T-helper 1 cell treated with Interleukin-12 subunit alpha and Interleukin-12 subunit beta and Interleukin-4 antibody, amounts not matched to agents 30 μg/mL and 1 μg/mL, for 36 hours (primary cell): Measurements from ENCODE around the gene ZNF350.
"Not testable (repeated sequence)": the region's sequence is repeated elsewhere in the genome, so short reads cannot be mapped to it uniquely, and the experiment has no call there.

Source experiments
- H3K27ac Mint-ChIP-seq: one replicate; pipeline ENCODE4 v1.8.0; 2021; ENCODE audit warnings: mild to moderate bottlenecking, mixed read lengths
- H3K27me3 Mint-ChIP-seq: one replicate; pipeline ENCODE4 v1.8.0; 2021; ENCODE audit warnings: low read depth, mixed read lengths
- H3K36me3 Mint-ChIP-seq: one replicate; pipeline ENCODE4 v1.8.0; 2021; ENCODE audit warnings: low read depth, mixed read lengths
- H3K4me1 Mint-ChIP-seq: one replicate; pipeline ENCODE4 v1.8.0; 2021; ENCODE audit warnings: low read depth, mixed read lengths
- H3K4me3 Mint-ChIP-seq: one replicate; pipeline ENCODE4 v1.8.0; 2021; ENCODE audit warnings: mild to moderate bottlenecking, moderate library complexity, mixed read lengths
- H3K9me3 Mint-ChIP-seq: one replicate; pipeline ENCODE4 v1.8.0; 2021; ENCODE audit warnings: mixed read lengths

ZNF350 gene

DNA sequence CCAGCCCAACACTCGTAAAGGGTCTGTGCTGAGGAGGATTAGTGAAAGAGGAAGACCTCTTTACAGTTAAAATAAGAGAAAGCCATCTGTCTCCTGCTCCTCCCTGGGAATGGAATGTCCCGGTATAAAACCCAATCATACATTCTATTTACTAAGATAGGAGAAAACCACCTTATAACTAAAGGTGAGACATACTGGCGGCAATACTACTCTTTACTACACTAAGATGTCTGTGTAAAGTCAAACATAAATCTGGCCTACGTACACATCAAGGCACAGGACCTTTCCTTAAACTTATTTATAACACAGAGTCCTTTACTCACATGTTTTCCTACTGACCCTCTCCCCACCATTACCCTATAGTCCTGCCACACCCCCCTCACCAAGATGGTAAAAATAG is 3.3 kb downstream of the ZNF350 start:
- H3K36me3 Mint-ChIP-seq: peaks cover 60% of the 10 kb centered on the region
- H3K27ac Mint-ChIP-seq: no peak overlapping the region
- no peaks in the 10 kb centered on the region for H3K27me3 Mint-ChIP-seq
- H3K4me3 Mint-ChIP-seq: no peak overlapping the region
- peaks cover 63% of the 10 kb centered on the region for H3K9me3 Mint-ChIP-seq
- H3K4me1 Mint-ChIP-seq: peaks cover 11% of the 10 kb centered on the region

GRCh38 chr19:51980926-51981325 is 5.7 kb downstream of the ZNF350 start:
- Mint-ChIP-seq H3K36me3 (peaks cover 61% of the 10 kb centered on the region), H3K9me3 (peaks cover 66% of the 10 kb centered on the region)
- not testable (repeated sequence) for H3K4me3 Mint-ChIP-seq, H3K27ac Mint-ChIP-seq, H3K27me3 Mint-ChIP-seq, H3K4me1 Mint-ChIP-seq

DNA sequence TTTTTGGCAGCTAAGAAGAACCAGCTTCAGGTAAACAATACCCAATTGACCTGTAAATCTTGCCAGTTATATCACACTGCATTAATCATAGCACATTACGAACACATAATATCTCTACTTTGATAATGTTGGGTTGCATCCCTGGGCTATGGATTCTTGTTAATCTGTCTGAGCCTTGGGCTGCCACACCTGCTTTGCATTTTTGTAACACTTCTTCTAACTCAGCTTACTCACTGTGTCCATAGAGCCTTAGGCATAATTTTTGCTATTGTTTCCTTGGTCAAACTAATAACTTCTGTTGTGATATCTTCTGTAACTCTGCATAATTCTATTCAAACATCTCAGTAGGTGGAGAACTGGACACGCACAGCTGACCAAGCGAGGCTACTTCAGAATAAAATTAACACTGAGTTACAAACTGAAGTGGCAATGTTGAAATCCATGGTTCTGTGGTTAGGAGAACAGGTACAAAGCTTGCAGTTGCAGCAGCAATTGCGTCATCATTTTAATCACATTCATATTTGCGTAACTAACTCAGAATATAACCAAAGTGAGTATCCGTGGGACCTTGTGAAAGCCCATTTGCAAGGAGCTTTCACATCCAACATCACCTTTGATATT is 6.4 kb downstream of the ZNF350 start:
- Mint-ChIP-seq H3K4me3 (no peak overlapping the region), H3K27ac (no peak overlapping the region), H3K9me3 (peaks cover 63% of the 10 kb centered on the region), H3K4me1 (peaks cover 3% of the 10 kb centered on the region), H3K27me3 (no peaks in the 10 kb centered on the region), H3K36me3 (peaks cover 62% of the 10 kb centered on the region)

DNA sequence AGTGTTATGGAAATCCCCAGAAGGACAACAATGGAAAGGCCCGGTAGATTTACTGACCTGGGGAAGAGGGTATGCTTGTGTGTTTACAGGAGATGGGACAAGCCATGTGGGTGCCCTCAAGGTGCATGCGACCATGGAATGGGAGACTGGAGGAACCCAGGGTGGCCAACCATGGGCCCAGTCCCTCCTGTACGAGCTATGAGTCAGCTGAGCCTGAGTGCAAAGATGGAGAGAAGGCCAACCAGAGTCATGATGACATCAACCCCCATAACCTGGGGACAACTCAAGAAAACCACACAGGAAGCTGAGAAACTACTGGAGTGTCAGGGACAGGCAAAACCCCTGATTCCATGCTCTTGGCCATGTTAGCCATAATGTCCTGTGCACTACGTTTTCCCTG is 7.8 kb downstream of the ZNF350 start:
- no peak overlapping the region for H3K4me3 Mint-ChIP-seq
- H3K27ac Mint-ChIP-seq: no peak overlapping the region
- peaks cover 68% of the 10 kb centered on the region for H3K36me3 Mint-ChIP-seq
- peaks cover 3% of the 10 kb centered on the region for H3K4me1 Mint-ChIP-seq
- H3K9me3 Mint-ChIP-seq: peaks cover 69% of the 10 kb centered on the region
- no peaks in the 10 kb centered on the region for H3K27me3 Mint-ChIP-seq

- H3K4me3 Mint-ChIP-seq: no peak overlapping the region
- peaks cover 71% of the 10 kb centered on the region for H3K36me3 Mint-ChIP-seq
- no peak overlapping the region for H3K27ac Mint-ChIP-seq
- H3K27me3 Mint-ChIP-seq: no peaks in the 10 kb centered on the region
- peaks cover 67% of the 10 kb centered on the region for H3K9me3 Mint-ChIP-seq
- peaks cover 3% of the 10 kb centered on the region for H3K4me1 Mint-ChIP-seq
These were observed 9.3 kb downstream of the ZNF350 start for GRCh38 chr19:51977346-51977745.

DNA sequence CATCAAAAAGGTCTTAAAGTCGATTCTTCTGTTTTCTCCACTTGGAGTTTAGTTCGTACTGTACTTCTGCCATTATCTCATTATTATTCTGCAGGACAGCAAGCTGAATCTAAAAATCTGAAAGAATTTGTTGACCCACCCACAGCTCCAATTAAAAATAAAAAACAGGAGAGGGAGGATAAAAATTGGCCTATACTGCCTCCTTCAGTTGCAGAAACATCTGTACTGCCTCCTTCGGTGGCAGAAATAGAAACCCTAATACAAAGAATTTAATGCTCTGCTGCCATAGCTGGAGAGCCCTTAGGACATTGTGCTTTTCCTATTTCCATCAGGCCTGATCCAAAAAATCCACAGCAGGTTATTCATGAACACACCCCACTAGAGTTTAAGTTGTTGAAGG is 9.8 kb downstream of the ZNF350 start:
- Mint-ChIP-seq H3K9me3 (peaks cover 69% of the 10 kb centered on the region), H3K27me3 (no peaks in the 10 kb centered on the region), H3K4me3 (no peak overlapping the region), H3K36me3 (peaks cover 73% of the 10 kb centered on the region), H3K27ac (no peak overlapping the region), H3K4me1 (peaks cover 3% of the 10 kb centered on the region)

DNA sequence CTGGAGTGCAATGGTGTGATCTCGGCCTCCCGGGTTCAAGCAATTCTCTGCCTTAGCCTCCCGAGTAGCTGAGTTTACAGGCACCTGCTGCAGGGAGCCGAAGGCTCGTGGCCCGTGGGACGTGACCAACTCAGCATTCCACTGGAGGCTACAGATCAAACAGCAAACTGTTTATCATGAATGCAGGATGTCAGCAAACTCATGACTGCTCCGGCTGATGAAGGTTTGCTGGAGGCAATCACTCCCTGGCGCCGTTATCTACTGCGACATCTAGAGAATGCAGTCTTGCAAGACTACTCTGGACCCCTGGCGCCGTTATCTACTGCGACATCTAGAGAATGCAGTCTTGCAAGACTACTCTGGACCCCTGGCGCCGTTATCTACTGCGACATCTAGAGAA is 10.9 kb downstream of the ZNF350 start:
- H3K27me3 Mint-ChIP-seq, H3K4me3 Mint-ChIP-seq, H3K27ac Mint-ChIP-seq, H3K4me1 Mint-ChIP-seq: not testable (repeated sequence)
- Mint-ChIP-seq H3K9me3 (peaks cover 69% of the 10 kb centered on the region), H3K36me3 (peaks cover 76% of the 10 kb centered on the region)

- no peak overlapping the region for H3K4me3 Mint-ChIP-seq
- peaks cover 67% of the 10 kb centered on the region for H3K9me3 Mint-ChIP-seq
- peaks cover 75% of the 10 kb centered on the region for H3K36me3 Mint-ChIP-seq
- H3K27ac Mint-ChIP-seq: no peak overlapping the region
- no peaks in the 10 kb centered on the region for H3K4me1 Mint-ChIP-seq
- no peaks in the 10 kb centered on the region for H3K27me3 Mint-ChIP-seq
These were observed 15.0 kb downstream of the ZNF350 start for GRCh38 chr19:51971624-51972023.

DNA sequence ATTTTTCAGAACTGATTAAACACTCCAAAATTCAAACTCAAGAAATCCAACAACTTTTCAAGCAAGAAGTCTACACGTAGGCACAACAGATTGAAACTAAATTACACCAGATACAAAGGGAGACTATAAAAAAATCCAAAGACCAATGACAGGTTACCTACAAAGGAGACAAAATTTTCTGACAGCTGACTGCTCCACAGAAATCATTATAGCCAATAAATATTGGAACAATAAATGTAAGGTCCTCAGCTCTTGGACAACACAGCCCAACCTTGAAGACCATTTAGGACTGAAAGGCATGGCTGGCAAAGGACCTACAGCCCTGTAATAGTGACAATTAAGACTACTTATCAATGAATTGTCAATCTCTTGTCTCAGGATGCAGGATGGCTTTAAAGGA is 15.9 kb downstream of the ZNF350 start:
- Mint-ChIP-seq H3K4me3 (no peak overlapping the region), H3K27ac (no peak overlapping the region), H3K36me3 (peaks cover 79% of the 10 kb centered on the region), H3K27me3 (no peaks in the 10 kb centered on the region), H3K9me3 (peaks cover 66% of the 10 kb centered on the region), H3K4me1 (no peaks in the 10 kb centered on the region)

- Mint-ChIP-seq H3K4me1 (no peaks in the 10 kb centered on the region), H3K9me3 (peaks cover 79% of the 10 kb centered on the region), H3K4me3 (no peak overlapping the region)
These were observed 21.1 kb downstream of the ZNF350 start for GRCh38 chr19:51965583-51965982.

GRCh38 chr19:51960621-51961233 is 25.9 kb downstream of the ZNF350 start:
- not testable (repeated sequence) for H3K4me3 Mint-ChIP-seq, H3K27me3 Mint-ChIP-seq, H3K4me1 Mint-ChIP-seq, H3K27ac Mint-ChIP-seq
- Mint-ChIP-seq H3K9me3 (peaks cover 90% of the 10 kb centered on the region), H3K36me3 (peaks cover 36% of the 10 kb centered on the region)

More at GRCh38 chr19:51965583-51965982, 21.1 kb downstream of the ZNF350 start:
- Mint-ChIP-seq H3K36me3 (peaks cover 64% of the 10 kb centered on the region), H3K27ac (no peak overlapping the region), H3K27me3 (no peaks in the 10 kb centered on the region)

DNA sequence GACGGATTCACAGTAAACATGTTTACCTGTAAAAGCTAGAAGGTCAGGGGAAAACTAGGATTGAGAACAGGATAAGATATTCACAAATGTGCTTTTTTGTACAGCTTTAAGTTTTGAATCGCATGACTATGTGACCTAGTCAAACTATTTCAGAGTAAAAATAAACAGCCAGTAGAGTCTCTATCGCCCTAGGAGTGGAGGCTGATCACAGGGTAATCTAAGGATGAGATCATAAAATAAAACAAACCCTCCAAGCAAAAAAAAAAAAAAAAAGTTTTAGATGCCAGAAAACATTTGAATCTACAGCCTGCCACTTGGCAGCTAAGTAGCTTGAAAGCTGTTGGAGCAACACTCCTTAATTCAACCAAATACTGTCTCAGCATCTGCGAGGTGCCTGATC is 26.8 kb downstream of the ZNF350 start:
- Mint-ChIP-seq H3K9me3 (peaks cover 89% of the 10 kb centered on the region), H3K4me1 (no peaks in the 10 kb centered on the region), H3K27ac (no peak overlapping the region), H3K4me3 (no peak overlapping the region), H3K27me3 (no peaks in the 10 kb centered on the region), H3K36me3 (peaks cover 26% of the 10 kb centered on the region)

DNA sequence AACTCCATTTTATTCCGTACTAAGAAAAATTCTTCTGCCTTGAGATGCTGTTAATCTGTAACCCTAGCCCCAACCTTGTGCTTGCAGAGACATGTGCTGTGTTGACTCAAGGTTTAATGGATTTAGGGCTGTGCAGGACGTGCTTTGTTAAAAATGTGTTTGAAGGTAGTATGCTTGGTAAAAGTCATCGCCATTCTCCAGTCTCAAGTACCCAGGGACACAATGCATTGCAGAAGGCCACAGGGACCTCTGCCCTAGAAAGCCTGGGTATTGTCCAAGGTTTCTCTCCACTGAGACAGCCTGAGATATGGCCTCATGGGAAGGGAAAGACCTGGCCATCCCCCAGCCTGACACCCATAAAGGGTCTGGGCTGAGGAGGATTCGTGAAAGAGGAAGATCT is 28.8 kb downstream of the ZNF350 start:
- H3K27ac Mint-ChIP-seq, H3K27me3 Mint-ChIP-seq, H3K4me3 Mint-ChIP-seq, H3K4me1 Mint-ChIP-seq: not testable (repeated sequence)
- Mint-ChIP-seq H3K36me3 (peaks cover 15% of the 10 kb centered on the region), H3K9me3 (peaks cover 81% of the 10 kb centered on the region)

DNA sequence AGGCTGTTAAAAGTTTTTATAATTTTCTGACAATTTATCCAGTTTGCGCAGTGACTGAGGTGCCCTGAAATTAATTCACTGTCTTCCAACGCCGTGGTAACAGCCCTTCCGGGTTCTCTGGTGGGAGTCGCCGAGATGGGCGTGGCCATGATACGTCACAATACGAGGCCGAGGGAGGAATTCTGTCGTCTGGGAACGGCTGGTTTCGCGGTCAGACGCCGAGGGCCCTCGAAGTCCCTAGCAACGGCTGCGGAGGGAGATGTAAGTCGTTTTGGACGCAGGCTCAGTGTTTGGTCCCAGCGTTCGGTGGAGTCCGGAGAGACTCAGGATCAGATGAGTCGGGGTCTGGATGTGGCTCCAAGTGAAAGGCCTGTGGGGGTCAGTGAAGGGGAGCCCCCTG is 37.7 kb downstream of the ZNF350 start:
- H3K4me1 Mint-ChIP-seq: no peaks in the 10 kb centered on the region
- H3K27ac Mint-ChIP-seq: no peak overlapping the region
- peaks cover 79% of the 10 kb centered on the region for H3K9me3 Mint-ChIP-seq
- H3K27me3 Mint-ChIP-seq: no peaks in the 10 kb centered on the region
- no peak overlapping the region for H3K4me3 Mint-ChIP-seq
- peaks cover 32% of the 10 kb centered on the region for H3K36me3 Mint-ChIP-seq

DNA sequence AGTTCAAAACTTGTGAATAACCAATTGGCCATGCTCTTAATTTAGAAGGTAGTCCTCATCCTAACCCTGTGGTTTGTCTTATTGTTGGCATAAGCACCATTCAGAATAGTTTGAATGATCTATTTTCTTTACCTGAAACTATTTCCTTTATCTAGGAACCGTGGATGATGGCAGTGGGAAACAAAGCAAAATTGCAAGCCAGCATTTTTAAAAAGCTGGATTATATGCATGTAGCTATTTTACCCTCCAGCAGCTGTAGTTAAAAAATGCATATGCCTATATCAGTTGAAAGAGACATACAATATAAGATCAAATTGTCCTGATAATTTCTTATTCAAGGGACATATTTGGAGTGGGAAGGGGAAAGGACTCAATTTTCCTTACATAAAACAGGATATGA is 40.0 kb downstream of the ZNF350 start:
- H3K36me3 Mint-ChIP-seq: peaks cover 56% of the 10 kb centered on the region
- H3K4me1 Mint-ChIP-seq: no peaks in the 10 kb centered on the region

More for the DNA sequence above, 40.0 kb downstream of the ZNF350 start:
- H3K27ac Mint-ChIP-seq: no peak overlapping the region
- H3K4me3 Mint-ChIP-seq: no peak overlapping the region
- peaks cover 92% of the 10 kb centered on the region for H3K9me3 Mint-ChIP-seq
- H3K27me3 Mint-ChIP-seq: no peaks in the 10 kb centered on the region
